NCI-H1417 (cell line): ENCODE data around the gene ITGB4.

ENCODE experiments used
- DNase-seq, 3 experiments: peaks; one replicate each; lab custom pipeline; 2025; lab: John Stamatoyannopoulos, UW

ITGB4 gene

DNA sequence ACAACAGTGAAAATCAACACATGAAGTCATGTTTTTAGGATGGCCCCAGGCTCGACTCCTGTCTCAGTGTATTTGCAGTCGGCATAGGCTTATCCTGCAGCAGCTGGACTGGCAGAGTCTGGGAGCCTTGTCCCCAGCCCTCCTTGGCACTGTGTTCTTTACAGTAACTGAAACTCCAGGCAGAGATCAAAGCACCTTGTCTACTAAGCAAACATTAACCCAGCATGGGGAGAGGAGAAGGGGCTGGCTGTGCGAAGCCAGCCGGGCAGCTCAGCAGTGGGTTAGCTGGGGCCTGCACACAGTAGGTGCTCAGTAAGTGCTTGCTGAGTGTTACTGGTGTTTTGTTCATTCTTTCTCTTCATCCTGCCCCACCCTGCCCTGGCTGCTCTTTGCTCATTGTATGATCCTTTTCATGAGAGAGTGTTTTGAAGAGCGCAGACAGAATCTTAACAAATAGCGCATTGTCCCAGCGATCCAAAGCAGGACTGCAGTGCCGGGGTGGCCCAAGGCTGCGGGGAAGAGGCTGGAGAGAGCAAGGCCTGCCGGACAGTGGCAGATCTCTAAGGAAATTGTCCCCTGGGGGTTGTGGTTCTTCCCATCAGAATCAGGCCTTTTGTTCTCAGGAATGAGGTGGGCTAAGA, 23.5 kb upstream of the ITGB4 start:
- no peak for DNase-seq

DNA sequence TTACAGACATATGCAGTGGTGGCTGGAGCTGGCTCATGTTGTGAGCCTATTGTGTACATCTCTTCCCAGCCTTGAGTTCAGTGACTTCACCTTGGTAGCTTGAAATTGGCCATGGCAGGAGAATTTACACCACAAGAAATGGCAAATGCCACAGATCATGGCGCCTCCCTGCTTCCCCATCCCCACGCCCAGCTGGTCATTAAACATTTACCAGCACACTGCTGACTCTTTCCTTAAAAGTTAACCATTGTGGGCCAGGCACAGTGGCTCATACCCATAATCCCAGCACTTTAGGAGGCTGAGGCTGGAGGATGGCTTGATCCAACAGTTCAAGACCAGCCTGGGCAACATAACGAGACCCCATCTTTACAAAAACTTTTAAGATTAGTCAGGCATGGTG, 22.6 kb upstream of the ITGB4 start:
- no peak for DNase-seq

DNA sequence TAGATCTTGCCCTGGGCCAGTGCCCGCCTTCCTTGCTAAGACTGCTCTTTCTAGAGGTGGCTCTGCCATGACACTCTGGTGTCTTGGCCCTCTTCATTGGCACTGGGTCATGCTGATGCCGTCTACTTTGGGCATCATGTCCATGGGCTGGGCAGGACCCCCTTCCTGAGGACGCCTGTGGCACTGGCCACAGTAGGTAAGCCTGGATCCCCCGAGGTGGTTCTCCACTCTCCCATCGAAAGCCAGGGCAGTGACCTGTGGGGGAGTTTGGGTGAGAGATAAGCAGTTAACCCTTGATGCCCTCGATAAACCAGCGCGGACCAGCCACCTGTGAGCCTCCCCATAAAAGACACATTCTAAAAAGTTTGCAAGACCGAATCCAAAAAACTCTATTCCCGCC, 20.0 kb upstream of the ITGB4 start:
- DNase-seq, result no peak

DNA sequence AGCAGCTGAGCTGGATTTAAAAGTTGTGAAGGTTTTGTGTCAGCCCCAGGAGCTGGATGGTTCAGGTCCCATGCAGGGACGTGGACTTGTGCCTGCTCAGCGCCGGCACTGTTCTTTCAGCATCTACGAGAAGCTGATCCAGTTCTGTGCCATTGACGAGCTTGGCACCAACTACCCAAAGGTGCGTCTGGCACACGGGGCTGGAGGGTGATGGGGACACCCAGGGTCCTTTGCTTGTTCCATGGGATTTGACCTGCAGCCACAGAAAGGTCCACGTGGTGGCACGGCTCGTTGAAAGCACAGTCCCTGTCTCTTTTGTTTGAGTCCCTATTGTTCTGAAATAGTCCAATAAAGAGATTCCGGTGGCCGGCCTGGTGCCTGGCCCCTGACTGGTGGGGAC, 18.1 kb upstream of the ITGB4 start:
- DNase-seq, result no peak

DNA sequence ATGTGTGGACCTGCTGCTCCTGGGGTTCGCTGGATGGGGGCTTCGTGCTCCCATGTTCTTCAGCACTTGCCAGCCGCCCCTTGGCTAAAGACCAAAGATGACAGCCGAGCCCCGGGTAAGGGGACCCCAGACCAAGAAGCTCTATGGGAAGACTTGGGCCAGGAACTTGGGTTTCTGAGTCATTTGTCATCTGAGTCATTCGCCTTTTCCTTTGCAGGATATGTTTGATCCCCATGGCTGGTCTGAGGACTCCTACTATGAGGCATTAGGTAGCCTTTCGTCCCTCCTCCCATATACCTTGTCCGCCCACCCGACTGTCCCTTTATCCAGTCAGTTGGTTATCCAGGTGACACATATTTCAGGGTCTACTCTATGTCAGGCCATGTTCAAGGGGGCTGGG, 17.7 kb upstream of the ITGB4 start:
- DNase-seq, result no peak

DNA sequence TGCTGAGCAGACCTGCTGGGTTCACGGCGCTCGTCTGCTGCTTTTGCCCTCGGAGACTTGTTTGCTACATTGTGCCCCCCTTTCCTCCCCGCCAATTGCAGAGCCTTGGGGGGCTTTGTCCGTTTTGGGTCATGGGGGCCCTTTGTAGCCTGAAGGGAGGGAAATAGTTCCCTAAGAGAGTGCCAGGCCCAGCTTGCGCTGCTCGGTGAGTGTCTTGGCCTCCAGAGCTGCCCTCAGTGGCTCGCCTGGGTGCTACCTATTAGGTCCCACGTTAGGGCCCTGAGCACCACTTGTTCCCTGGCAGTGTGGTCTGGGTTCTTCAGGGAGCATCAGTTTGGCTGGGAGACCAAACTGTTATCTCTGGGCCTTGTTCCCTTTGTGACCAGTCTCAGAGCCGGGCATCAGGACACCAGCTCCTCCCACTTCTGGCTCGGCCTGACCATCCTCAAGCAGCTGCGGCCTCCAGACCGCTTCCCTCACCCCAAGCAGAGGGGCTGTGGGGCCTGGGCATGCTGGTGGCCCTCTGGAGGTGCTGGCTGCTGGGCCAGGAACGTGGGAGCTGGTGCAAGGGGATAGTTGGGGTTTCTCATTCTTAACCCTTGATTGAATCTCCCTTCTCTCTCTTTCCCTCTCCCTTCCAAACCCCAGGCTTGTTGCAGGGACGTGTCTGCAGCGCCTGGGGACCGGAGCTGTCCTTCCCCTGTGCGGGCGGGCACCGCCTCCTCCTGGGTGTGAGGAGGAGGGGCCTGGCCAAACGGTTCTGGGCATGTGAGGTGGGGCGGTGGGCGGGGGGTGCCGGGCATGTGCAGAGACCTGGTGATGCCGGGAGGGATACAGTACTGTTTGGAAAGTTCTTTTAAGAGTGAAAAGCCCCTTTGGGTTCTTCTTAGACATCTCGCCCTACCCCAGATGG, 16.0 kb upstream of the ITGB4 start:
- no peak for DNase-seq

DNA sequence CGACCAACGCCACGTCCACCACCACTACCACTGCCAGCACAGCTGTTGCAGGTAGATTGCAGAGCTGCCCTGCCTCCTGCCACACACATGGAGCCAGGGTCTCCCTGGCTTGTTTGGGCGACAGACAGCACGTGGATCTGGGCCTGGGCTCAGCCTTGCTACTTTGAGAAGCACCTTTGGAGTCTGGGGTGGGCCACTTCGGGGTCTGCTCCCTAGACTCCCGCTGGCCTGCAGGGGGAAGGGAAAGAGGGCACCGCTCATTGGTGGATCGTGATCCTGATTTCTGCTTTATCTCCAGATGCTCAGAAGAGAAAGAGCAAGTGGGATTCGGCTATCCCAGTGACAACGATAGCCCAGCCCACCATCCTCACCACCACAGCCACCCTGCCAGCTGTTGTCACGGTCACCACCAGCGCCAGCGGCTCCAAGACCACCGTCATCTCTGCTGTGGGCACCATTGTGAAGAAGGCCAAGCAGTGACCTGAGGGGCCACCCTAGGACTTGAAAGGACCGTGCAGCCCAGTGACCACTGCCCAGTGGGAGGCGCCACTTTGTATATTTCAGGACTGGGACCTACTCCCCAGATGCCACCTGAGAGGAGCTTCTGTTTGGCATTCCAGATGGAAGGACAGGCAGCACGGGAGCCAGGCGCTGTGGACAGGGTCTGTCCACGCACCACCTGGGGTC, 15.1 kb upstream of the ITGB4 start:
- no peak for DNase-seq

DNA sequence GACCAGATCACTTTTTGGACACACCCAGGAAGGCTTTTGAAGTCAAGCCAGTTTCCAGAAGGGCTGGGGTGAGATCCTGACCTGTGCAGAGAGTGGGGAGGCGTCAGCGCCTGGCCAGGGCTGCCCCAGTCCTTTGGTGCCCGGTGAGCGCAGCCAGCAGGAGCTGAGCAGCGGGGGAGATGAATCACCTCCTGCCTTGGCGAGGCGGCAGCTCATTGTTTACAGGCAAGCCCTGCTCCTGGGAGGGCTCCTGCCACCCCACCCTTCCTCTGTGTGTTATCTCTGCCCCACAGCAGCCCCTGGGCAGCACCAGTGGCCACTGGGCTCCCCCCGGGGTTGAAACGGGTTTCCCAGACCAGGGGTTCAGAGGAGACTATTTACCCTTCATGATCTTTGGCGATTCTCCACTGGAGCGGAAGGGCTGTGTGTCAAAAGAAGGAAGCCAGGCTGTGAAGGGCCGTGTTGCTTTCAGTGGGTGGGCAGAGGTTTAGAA, 14.1 kb upstream of the ITGB4 start:
- DNase-seq, result no peak

DNA sequence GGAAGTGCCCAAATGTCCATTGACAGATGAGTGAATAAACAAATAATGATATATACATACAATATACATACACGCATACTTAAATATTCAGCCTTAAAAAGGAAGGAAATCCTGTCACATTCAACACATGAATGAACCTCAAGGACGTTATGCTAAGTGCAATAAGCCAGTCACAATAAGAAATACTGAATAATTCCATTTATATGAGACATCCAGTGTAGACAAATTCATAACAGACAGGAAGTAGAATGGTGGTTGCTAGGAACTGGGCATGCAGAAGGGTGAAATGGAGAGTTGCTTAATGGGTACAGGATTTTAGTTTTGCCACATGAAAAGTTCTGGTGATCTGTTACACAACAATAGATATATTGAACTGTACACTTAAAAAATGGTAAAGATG, 8.8 kb upstream of the ITGB4 start:
- DNase-seq, result no peak

DNA sequence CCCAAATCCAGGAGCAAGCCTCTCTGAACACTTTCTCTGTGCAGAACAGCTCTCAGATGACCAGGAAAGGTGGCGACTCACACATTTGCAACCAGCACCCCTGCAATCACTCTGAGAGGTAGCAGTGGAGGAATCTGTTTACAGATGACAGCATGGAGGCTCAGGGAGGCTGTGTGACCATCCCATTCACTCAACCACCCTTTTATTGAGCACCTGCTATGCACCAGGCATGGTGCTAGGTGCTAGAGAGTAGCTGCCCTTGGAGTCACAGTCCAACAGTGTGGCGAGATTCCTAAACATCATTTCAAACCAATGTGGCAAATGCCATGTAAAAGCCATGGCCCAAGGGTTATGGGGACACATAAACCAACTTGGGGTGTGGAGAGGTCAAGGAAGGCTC, 1.5 kb upstream of the ITGB4 start:
- DNase-seq, result no peak

DNA sequence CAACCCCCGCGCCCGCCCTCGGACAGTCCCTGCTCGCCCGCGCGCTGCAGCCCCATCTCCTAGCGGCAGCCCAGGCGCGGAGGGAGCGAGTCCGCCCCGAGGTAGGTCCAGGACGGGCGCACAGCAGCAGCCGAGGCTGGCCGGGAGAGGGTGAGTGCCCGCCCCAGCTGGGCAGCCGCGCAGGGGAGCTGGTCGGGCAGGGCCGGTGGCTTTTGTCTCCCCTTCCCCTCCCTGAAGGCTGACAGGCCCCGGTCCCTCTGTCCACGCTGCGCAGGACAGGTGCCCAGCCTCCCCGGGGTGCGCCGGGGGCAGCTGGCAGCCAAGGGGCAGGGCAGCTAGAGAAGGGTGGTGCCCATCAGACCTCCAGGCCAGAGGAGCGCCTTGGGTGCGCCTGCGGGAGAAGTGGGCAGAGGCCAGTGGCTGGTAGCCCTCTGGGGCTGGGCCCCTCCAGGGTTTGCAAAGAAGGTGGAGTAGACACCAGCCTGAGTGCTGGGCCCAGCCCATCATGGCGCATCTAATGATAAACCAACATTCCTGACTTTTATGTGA, 278 bp downstream of the ITGB4 start:
- no peak for DNase-seq

DNA sequence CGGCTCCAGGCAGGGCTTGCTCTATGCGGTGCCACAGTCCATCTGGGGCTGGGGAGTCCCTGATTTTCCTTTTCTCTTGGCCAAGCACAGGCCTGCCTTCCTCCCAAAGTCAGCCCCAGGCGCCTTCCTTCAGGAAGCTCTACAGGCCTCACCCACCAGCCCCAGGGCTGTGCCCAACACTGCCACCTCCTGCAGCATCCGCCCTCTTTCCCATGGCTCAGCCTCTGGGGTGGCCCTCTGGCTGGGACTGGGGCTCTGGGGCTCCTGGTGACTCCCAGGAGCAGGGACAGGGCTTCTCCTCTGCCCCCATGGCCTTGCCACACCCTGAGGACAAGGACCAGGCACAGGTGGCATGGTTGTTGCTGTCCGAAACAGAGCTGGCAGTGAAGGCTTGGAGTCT, 817 bp downstream of the ITGB4 start:
- no peak for DNase-seq

DNA sequence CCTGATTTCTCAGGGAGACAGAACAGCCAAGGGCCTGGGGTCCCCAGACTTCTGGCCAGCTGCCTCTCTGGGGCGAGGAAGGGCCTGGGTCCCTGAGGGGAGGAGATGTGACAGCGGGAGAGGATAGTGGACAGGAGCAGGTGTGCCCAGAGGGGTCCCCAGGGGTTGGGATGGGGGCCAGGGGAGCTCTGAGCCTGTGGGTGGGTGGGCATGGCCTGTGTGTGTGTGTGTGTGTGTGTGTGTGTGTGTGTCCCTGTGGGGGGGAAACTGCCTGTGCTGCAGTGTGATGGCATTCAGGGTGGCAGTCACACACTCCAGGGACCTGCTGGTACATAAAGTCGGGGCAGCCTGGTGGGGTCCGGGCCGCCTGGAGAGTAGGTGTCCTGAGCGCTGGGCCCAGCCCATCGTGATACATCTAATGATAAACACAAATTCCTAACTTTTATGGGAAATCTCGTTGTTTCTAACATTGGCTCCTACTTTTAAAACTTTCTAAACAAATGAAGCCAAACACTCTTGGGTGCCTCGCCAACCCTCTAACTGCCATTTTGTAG, 1.4 kb downstream of the ITGB4 start:
- no peak for DNase-seq

DNA sequence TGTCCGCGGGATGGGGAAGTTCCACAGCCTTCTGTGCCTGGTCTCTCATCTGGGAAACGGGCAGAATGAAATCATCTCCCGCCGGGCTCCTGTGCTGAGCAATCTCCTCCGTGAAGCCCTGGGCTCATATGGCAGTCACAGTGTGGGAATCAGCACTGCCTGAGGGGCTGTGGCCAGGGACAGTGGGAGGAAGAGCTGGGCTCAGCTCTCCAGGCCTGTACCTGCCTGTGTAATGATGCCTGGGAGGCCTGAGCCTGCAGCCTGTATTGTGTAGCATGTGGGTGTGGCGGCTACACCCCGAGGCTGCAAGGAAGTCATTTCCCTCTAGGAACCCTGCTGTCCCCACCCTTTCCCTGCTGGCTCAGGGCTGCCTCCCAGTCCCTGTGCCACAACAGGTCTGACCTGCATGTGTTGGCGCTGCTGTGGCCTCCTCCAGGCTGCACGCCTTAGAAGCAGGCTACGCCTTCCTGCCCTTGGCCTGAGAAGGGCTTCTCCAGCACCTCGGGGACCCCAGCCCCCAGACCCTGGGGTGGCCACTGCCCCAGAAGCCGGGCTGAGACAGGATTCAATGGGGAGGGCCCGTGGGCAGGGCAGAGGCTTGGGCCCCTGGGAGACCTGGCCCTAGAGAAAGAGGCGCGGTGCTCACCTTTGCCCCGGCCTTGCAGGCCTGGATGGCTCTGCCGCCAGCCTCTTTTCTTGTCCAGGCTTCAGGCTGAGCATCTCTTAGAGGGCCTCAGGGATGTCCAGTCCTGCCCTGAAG, 2.1 kb downstream of the ITGB4 start:
- peak in 2 of 3 experiments; percentile 30 to 46 for DNase-seq

DNA sequence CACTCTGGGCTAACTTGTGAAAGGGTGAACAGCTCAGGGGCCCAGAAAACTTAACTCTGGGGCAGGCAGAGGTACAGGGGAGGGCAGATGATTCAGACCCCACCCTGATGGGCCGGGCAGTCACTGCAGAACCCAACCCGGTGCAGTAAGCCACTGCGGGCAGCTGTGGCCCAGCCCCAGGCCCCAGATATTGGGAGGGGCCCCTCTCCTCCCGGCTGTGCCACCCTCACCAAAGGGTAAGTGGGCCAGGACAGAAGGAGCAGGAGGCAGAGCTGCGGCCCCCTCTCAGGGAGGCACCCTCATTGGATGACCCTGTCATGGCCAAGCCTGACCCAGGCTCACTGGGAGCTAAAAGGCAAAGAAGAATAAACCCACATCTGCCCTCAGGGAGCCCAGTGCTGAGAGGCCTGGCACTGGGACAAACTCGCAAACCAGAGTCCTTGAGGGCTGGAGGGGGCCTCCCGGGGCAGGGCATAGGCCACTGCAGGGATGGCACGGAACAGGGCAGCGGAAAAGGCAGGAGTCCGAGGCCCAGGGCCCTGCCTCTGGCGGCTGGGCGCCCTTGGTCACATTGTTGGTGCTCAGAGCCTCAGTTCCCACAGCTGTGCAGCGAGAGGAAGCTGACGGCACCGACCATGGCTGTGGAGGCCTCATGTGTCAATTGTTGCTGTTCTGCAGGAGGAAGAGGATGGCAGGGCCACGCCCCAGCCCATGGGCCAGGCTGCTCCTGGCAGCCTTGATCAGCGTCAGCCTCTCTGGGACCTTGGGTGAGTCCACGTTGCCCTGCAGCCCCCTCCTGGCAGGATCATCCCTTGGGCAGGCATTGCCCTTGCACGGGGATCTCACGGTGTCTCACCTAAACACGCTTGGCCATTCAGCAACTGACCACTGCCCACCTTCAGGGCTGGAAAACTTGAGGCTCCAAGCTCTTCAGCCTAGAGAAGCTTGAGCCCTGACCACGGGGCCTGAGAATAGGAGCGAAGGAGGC, 3.1 kb downstream of the ITGB4 start:
- no peak for DNase-seq

DNA sequence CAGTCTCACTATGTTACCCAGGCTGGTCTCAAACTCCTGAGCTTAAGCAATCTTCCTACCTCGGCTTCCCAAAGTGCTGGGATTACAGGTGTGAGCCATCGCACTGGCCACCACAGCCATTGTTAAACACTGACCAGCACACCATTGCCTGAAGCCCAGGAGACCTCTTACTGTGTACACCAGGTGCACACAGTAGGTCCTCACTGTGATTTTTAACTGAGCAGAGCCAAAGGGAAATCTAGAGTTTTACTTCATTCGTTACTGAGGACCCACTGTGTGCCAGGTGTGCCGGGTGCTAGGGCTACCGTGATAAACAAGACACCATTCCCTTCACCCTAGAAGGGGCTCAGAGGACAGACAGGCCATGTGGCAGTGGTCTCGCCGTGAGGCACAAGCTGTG, 4.2 kb downstream of the ITGB4 start:
- DNase-seq, result no peak

DNA sequence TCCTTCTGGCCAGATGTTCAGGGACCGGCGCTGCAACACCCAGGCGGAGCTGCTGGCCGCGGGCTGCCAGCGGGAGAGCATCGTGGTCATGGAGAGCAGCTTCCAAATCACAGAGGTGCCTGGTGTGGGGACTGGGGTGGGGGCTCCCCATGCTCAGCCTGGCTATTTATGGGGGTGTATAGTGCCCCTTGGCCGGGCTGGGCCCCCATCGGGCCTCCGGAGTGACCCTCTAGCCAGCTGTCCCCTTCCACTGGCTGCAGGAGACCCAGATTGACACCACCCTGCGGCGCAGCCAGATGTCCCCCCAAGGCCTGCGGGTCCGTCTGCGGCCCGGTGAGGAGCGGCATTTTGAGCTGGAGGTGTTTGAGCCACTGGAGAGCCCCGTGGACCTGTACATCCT, 6.1 kb downstream of the ITGB4 start:
- DNase-seq, result no peak

DNA sequence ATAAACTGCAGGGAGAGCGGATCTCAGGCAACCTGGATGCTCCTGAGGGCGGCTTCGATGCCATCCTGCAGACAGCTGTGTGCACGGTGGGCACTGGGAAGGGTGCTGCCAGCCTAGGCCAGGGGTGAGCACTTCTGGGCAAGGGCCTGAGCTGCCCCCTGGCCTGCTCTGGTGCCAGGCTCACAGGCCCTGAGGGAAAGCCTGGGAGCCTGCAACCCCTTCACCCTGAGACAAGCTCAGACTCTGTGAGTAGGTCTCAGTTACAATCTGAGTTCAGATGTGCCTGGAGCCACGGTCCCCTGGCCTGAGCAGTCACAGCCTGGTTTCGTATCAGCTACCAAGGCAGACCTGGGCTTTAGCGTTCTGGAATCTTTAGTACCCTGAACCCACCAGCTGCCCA, 8.1 kb downstream of the ITGB4 start:
- DNase-seq, result no peak

DNA sequence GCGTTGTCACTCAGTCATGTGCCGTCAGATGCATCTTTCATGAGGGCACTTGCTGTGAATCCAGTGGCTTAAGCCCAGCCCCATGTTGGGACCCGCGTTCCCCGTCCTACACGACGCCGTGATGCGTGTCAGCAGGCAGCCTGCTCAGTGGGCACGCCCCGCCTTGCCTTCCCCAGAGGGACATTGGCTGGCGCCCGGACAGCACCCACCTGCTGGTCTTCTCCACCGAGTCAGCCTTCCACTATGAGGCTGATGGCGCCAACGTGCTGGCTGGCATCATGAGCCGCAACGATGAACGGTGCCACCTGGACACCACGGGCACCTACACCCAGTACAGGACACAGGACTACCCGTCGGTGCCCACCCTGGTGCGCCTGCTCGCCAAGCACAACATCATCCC, 8.8 kb downstream of the ITGB4 start:
- DNase-seq, result no peak

DNA sequence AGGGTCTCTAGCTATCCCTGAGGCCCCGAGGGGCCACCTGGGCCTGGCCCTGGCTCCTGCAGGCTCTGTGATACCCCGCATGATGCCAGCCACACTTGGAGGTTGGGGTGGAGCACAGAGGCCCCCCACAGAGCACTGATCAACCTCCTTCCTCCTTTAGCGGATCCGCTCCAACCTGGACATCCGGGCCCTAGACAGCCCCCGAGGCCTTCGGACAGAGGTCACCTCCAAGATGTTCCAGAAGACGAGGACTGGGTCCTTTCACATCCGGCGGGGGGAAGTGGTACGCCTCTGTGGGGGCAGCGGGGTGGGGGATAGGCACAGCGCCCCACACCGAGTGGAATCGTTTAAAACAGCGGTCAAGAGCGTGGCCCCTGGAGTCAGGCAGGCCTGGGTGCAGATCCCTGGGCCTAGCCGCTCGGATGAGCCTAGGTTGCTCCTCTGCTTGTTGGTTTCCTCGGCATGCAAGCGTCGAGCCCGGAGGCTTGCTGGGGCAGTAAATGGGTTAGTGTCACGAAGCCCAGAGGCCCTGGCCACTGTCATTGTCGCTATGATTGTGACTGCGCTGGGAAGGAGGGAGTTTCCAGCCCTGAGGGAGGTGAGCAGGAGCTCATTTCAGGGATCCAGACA, 9.9 kb downstream of the ITGB4 start:
- DNase-seq, result no peak
